WI38 (cell line): ENCODE results near the gene CDKL1.
"Not testable (repeated sequence)": the region's sequence is repeated elsewhere in the genome, so short reads cannot be mapped to it uniquely, and the experiment has no call there.

Source experiments
- H3K4me3 ChIP-seq: 2 replicates; pipeline ENCODE4 v1.5.1; 2011; ENCODE audit warnings: low read depth, mild to moderate bottlenecking, control low read depth, low read length
- CTCF ChIP-seq: IDR thresholded peaks from 2 replicates; pipeline ENCODE4 v1.5.1; 2012; ENCODE audit warnings: low read depth, mild to moderate bottlenecking, control low read depth, low read length

Gene CDKL1

DNA sequence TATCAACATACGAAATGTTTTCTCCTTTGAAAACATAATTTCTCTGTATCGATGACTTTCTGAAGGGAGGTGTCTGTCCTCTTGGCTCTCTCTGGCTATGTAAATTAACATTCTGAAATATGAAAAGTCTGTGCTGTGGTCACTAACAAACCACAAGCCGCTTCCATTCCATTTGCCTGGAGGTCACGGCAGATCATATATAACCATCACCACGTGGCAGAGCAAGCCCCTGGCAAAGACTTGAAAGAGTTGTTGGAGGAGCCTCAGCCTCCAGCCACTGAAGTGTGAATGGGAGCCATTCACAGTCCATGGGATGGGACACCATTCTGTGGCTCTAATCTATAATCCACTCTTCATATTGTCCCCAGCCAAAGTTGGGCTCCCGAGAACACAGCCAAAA lies 39.6 kb downstream of the CDKL1 start:
- no peak overlapping the region for H3K4me3 ChIP-seq
- TF ChIP-seq CTCF: no peak

DNA sequence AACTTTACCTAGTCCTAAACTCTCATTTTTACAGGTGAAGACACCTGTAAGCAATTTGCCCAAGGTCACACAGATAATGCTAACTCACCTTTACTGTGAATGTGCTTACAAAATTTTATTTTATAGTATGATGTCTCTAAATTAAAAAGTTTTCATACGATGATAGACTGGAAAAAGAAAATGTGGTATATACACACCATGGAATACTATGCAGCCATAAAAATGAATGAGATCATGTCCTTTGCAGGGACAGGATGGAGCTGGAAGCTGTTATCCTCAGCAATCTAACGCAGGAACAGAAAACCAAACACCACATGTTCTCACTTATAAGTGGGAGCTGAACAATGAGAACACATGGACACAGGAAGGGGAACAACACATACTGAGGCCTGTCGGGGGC lies 40.4 kb downstream of the CDKL1 start:
- H3K4me3 ChIP-seq: not testable (repeated sequence)

DNA sequence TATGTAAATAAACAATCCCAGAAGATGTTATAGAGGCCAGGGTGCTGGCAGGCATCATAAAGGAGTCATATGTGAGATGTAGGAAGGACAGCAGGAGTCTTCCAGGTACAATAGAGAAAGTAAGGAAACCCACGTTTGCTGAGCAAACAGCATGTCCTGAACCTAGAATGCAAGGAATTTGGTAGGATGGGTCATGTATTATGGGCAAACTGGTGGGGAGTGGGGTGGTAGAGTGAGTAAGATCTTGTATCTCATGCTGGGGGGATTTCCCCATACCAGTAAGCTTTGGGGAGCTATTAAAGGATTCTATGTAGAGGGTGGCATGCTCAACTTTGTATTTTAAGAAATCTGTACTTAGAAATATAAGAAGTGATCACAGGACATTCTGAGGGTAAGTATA lies 41.0 kb downstream of the CDKL1 start:
- TF ChIP-seq CTCF: no peak
- H3K4me3 ChIP-seq: no peak overlapping the region

DNA sequence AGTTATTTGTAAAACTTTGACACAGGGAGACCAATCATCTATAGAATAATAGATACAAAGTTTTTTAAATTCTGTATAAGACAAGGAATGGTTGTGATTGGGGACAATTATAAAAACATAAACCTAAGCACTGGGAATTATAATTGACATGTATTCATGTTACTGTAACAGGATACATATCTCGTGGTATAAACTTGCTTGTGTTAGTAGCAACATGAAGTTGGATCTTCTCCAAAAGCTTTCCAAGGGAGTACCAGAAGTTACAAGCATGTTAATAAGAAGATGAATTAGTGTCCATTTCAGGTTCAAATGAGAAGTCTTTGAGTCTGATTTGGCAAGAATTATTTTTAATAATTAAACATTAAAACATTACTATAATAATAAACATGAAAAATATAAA lies 42.2 kb downstream of the CDKL1 start:
- no peak overlapping the region for H3K4me3 ChIP-seq
- TF ChIP-seq CTCF: no peak

GRCh38 chr14:50353126-50353525 lies 43.6 kb downstream of the CDKL1 start:
- TF ChIP-seq CTCF: no peak
- H3K4me3 ChIP-seq: no peak overlapping the region

DNA sequence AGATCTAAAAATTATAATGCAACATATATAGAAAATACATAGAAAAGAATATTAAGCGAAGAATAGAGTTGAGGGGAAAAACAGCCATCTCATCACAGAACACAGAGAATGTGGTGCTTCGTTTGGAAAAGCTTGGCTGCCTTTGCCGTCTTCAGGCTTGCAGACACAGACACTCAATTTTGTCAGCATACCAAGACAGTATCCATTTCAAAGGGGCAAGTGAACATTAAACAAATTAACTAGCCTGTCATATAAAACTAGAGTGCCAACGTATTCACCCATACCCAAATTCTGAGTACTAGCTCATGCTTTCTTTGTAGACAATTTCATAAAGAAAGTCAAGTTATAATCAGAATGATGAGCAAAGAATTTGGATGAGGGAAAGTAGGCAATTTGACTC lies 44.1 kb downstream of the CDKL1 start:
- no peak overlapping the region for H3K4me3 ChIP-seq

GRCh38 chr14:50350975-50351374 lies 45.7 kb downstream of the CDKL1 start:
- H3K4me3 ChIP-seq: no peak overlapping the region
- TF ChIP-seq CTCF: no peak

More for the DNA sequence above, 44.1 kb downstream of the CDKL1 start:
- TF ChIP-seq CTCF: no peak

- no peak overlapping the region for H3K4me3 ChIP-seq
- TF ChIP-seq CTCF: no peak
Observed at GRCh38 chr14:50348933-50349332, 47.7 kb downstream of the CDKL1 start.
